ENCODE results near the gene ANGEL1. TPM values are rescaled to one million over a fixed set of nuclear protein-coding genes. Genes with fewer than 3 reads are reported as not detected.

Gene ANGEL1
- total RNA-seq, 1 donor from 2014 or later, result 22.6 TPM

GRCh38 chr14:76756371-76756750 lies 56.3 kb downstream of the ANGEL1 start:
- no peaks in the 10 kb centered on the region for H3K36me3 Mint-ChIP-seq (ENCODE audit: low read depth, unreplicated experiment)
- H3K27me3 Mint-ChIP-seq (ENCODE audit: unreplicated experiment), result peaks cover 8% of the 10 kb centered on the region

GRCh38 chr14:76755610-76756370 lies 56.9 kb downstream of the ANGEL1 start:
- H3K27me3 Mint-ChIP-seq (ENCODE audit: unreplicated experiment), result peaks cover 7% of the 10 kb centered on the region
- H3K4me1 Mint-ChIP-seq (ENCODE audit: unreplicated experiment), result peaks cover 16% of the 10 kb centered on the region
- no peak overlapping the region for H3K27ac Mint-ChIP-seq (ENCODE audit: unreplicated experiment)
- H3K36me3 Mint-ChIP-seq (ENCODE audit: low read depth, unreplicated experiment), result no peaks in the 10 kb centered on the region
- no peak overlapping the region for H3K4me3 Mint-ChIP-seq (ENCODE audit: unreplicated experiment)
- no peak for DNase-seq (ENCODE audit: low spot score)
- no peaks in the 10 kb centered on the region for H3K9me3 Mint-ChIP-seq (ENCODE audit: unreplicated experiment)
- no peak for TF ChIP-seq CTCF (IDR thresholded peaks at IDR 0.05; ENCODE audit: unreplicated experiment)

More at GRCh38 chr14:76756371-76756750, 56.3 kb downstream of the ANGEL1 start:
- no peak for TF ChIP-seq CTCF (IDR thresholded peaks at IDR 0.05; ENCODE audit: unreplicated experiment)
- Mint-ChIP-seq H3K4me3 (ENCODE audit: unreplicated experiment) (no peak overlapping the region), H3K27ac (ENCODE audit: unreplicated experiment) (no peak overlapping the region), H3K4me1 (ENCODE audit: unreplicated experiment) (peaks cover 18% of the 10 kb centered on the region), H3K9me3 (ENCODE audit: unreplicated experiment) (no peaks in the 10 kb centered on the region)
- DNase-seq (ENCODE audit: low spot score), result no peak

GRCh38 chr14:76754586-76754985 lies 58.1 kb downstream of the ANGEL1 start:
- no peak for TF ChIP-seq CTCF (IDR thresholded peaks at IDR 0.05; ENCODE audit: unreplicated experiment)
- H3K27me3 Mint-ChIP-seq (ENCODE audit: unreplicated experiment), result peaks cover 3% of the 10 kb centered on the region
- H3K36me3 Mint-ChIP-seq (ENCODE audit: low read depth, unreplicated experiment), result no peaks in the 10 kb centered on the region
- H3K4me3 Mint-ChIP-seq (ENCODE audit: unreplicated experiment), result no peak overlapping the region
- H3K27ac Mint-ChIP-seq (ENCODE audit: unreplicated experiment), result no peak overlapping the region
- no peaks in the 10 kb centered on the region for H3K9me3 Mint-ChIP-seq (ENCODE audit: unreplicated experiment)
- peaks cover 5% of the 10 kb centered on the region for H3K4me1 Mint-ChIP-seq (ENCODE audit: unreplicated experiment)
- no peak for DNase-seq (ENCODE audit: low spot score)

- Mint-ChIP-seq H3K27ac (ENCODE audit: unreplicated experiment) (no peak overlapping the region), H3K4me3 (ENCODE audit: unreplicated experiment) (no peak overlapping the region), H3K9me3 (ENCODE audit: unreplicated experiment) (no peaks in the 10 kb centered on the region), H3K4me1 (ENCODE audit: unreplicated experiment) (peaks cover 5% of the 10 kb centered on the region), H3K27me3 (ENCODE audit: unreplicated experiment) (peaks cover 3% of the 10 kb centered on the region), H3K36me3 (ENCODE audit: low read depth, unreplicated experiment) (no peaks in the 10 kb centered on the region)
- no peak for DNase-seq (ENCODE audit: low spot score)
- no peak for TF ChIP-seq CTCF (IDR thresholded peaks at IDR 0.05; ENCODE audit: unreplicated experiment)
Measured at GRCh38 chr14:76753541-76754198, 59.0 kb downstream of the ANGEL1 start.

- no peak overlapping the region for H3K27ac Mint-ChIP-seq (ENCODE audit: unreplicated experiment)
- no peaks in the 10 kb centered on the region for H3K9me3 Mint-ChIP-seq (ENCODE audit: unreplicated experiment)
- H3K4me3 Mint-ChIP-seq (ENCODE audit: unreplicated experiment), result no peak overlapping the region
- no peak for DNase-seq (ENCODE audit: low spot score)
- H3K36me3 Mint-ChIP-seq (ENCODE audit: low read depth, unreplicated experiment), result no peaks in the 10 kb centered on the region
- TF ChIP-seq CTCF (IDR thresholded peaks at IDR 0.05; ENCODE audit: unreplicated experiment), result no peak
- peaks cover 3% of the 10 kb centered on the region for H3K27me3 Mint-ChIP-seq (ENCODE audit: unreplicated experiment)
- H3K4me1 Mint-ChIP-seq (ENCODE audit: unreplicated experiment), result no peaks in the 10 kb centered on the region
Measured at GRCh38 chr14:76752744-76753143, 59.9 kb downstream of the ANGEL1 start.
